Measurements from ENCODE around the gene ZFP82.

The ZFP82 gene

DNA sequence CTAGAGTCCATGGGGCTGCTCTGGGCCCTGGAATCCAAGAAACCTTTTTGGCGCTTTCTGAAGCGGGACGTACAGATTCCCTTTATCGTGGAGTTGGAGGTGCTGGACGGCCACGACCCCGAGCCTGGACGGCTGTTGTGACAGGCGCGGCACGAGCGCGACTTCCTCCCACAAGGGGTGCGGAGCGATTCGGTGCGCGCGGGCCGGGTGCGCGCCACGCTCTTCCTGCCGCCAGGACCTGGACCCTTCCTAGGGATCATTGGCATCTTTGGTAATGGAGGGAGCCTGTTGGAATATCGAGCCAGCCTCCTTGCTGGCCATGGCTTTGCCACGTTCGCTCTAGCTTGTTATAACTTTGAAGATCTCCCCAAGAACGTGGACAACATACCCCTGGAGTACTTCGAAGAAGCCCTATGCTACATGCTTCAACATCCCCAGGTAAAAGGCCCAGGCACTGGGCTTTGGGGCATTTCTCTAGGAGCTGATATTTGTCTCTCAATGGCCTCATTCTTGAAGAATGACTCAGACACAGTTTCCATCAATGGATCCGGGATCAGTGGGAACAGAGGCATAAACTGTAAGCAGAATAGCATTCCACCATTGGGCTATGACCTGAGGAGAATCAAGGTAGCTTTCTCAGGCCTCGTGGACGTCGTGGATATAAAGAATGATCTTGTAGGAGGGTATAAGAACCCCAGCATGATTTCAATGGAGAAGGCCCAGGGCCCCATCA lies 3.5 kb upstream of the ZFP82 start:
- Histone ChIP-seq H3K4me3 (ENCODE audit: low read depth, low read length) (no peak overlapping the region), H3K27ac (ENCODE audit: extremely low read depth, low read depth, low read length) (no peak overlapping the region), H3K36me3 (ENCODE audit: control insufficient read depth in 2 of 2, insufficient read depth in 1 of 2, low read length in 2 of 2) (peaks cover 0 to 9% of the 10 kb centered on the region in 2 experiments; a peak in 2 of 3 replicates), H3K9me3 (ENCODE audit: control insufficient read depth, insufficient read depth, low read depth, low read length) (peaks cover 29% of the 10 kb centered on the region), H3K4me1 (ENCODE audit: control insufficient read depth, insufficient read depth, low read length) (peaks cover 9% of the 10 kb centered on the region)
- TF ChIP-seq, protein P1, sequence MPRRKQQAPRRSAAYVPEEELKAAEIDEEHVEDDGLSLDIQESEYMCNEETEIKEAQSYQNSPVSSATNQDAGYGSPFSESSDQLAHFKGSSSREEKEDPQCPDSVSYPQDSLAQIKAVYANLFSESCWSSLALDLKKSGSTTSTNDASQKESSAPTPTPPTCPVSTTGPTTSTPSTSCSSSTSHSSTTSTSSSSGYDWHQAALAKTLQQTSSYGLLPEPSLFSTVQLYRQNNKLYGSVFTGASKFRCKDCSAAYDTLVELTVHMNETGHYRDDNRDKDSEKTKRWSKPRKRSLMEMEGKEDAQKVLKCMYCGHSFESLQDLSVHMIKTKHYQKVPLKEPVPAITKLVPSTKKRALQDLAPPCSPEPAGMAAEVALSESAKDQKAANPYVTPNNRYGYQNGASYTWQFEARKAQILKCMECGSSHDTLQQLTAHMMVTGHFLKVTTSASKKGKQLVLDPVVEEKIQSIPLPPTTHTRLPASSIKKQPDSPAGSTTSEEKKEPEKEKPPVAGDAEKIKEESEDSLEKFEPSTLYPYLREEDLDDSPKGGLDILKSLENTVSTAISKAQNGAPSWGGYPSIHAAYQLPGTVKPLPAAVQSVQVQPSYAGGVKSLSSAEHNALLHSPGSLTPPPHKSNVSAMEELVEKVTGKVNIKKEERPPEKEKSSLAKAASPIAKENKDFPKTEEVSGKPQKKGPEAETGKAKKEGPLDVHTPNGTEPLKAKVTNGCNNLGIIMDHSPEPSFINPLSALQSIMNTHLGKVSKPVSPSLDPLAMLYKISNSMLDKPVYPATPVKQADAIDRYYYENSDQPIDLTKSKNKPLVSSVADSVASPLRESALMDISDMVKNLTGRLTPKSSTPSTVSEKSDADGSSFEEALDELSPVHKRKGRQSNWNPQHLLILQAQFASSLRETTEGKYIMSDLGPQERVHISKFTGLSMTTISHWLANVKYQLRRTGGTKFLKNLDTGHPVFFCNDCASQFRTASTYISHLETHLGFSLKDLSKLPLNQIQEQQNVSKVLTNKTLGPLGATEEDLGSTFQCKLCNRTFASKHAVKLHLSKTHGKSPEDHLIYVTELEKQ (tag by site-specific recombination; IDR thresholded peaks at IDR 0.05; ENCODE audit: borderline replicate concordance), result no peak
- TF ChIP-seq EGR2 (tag by site-specific recombination; IDR thresholded peaks at IDR 0.05; ENCODE audit: low read depth) (no peak), PRDM1 (tag by site-specific recombination; IDR thresholded peaks at IDR 0.05) (no peak), ZNF561 (tag by site-specific recombination; IDR thresholded peaks at IDR 0.05; ENCODE audit: borderline replicate concordance) (no peak), ZNF350 (tag by site-specific recombination; IDR thresholded peaks at IDR 0.05) (no peak), ZNF549 (tag by site-specific recombination; IDR thresholded peaks at IDR 0.05) (no peak), ZNF394 (tag by site-specific recombination; IDR thresholded peaks at IDR 0.05; ENCODE audit: borderline replicate concordance) (no peak), ZNF514 (tag by site-specific recombination; IDR thresholded peaks at IDR 0.05) (no peak)
- TF ChIP-seq, protein P2, sequence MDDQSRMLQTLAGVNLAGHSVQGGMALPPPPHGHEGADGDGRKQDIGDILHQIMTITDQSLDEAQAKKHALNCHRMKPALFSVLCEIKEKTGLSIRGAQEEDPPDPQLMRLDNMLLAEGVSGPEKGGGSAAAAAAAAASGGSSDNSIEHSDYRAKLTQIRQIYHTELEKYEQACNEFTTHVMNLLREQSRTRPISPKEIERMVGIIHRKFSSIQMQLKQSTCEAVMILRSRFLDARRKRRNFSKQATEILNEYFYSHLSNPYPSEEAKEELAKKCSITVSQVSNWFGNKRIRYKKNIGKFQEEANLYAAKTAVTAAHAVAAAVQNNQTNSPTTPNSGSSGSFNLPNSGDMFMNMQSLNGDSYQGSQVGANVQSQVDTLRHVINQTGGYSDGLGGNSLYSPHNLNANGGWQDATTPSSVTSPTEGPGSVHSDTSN (CRISPR knock-in tag; IDR thresholded peaks at IDR 0.05), result no peak
- ChIA-PET POLR2A (interaction anchor here (1.1 kb wide), 1 partner anchor 67 kb away, joined by 4 read pairs; the partner anchor contains the start of gene ZNF566), CTCF (interaction anchor here (1.0 kb wide), 1 partner anchor 20 kb away, joined by 4 read pairs; no protein-coding TSS in a partner anchor)

DNA sequence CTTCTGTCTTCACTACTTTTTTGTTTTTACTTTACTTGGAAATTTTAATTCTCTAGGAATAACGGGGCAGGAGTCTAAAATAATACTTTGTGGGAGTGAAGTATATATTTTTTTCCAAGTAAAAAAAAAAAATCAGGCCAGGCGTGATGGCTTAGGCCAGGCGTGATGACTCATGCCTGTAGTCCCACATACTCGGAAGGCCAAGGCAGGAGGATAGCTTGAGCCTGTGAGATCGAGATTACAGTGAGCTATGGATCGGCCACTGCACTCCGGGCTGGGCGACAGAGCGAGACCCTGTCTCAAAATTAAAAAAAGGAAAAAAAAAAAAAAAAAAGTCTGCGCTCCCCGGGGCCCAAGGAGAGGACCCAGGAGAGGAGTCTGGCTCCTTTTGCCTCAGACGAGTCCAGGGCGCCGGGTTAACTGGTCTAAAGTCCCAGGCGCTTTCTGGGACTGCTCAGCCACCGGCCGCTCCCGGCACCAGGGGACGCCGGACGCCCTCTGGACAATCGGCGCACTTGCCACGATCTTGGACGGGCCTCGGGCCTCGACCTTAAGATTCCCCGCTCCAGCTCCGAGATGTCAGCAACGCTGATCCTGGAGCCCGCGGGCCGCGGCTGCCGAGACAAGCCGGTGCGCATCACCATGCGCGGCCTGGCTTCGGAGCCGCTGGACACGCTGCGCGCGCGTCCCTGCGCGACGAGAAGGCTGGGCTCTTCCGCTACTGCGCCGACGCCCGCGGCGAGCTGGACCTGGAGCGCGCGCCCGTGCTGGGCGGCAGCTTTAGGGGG lies 2.7 kb upstream of the ZFP82 start:
- no peak overlapping the region for H3K4me3 ChIP-seq (ENCODE audit: low read depth, low read length)
- ChIA-PET CTCF (no interaction called here), POLR2A (no interaction called here)
- TF ChIP-seq ZNF510 (tag by site-specific recombination; IDR thresholded peaks at IDR 0.05; ENCODE audit: insufficient replicate concordance) (no peak), ZEB2 (tag by site-specific recombination; IDR thresholded peaks at IDR 0.05) (no peak), ZNF707 (tag by site-specific recombination; IDR thresholded peaks at IDR 0.05) (no peak), SP3 (tag by site-specific recombination; IDR thresholded peaks at IDR 0.05) (no peak), ZNF626 (tag by site-specific recombination; IDR thresholded peaks at IDR 0.05) (no peak), ELK4 (IDR thresholded peaks at IDR 0.05; ENCODE audit: borderline replicate concordance, low read depth, low read length) (no peak), ZNF776 (tag by site-specific recombination; IDR thresholded peaks at IDR 0.05; ENCODE audit: borderline replicate concordance) (no peak), ZNF555 (tag by site-specific recombination; conservative IDR thresholded peaks at IDR 0.05) (no peak)
- H3K9me3 ChIP-seq (ENCODE audit: control insufficient read depth, insufficient read depth, low read depth, low read length), result peaks cover 32% of the 10 kb centered on the region
- peaks cover 9% of the 10 kb centered on the region for H3K4me1 ChIP-seq (ENCODE audit: control insufficient read depth, insufficient read depth, low read length)
- peaks cover 0 to 16% of the 10 kb centered on the region in 2 experiments; a peak in 2 of 3 replicates for H3K36me3 ChIP-seq (ENCODE audit: control insufficient read depth in 2 of 2, insufficient read depth in 1 of 2, low read length in 2 of 2)
- no peak overlapping the region for H3K27ac ChIP-seq (ENCODE audit: extremely low read depth, low read depth, low read length)

Measured in HEK293 (cell line).